Upper lobe of right lung (tissue), 1 donor: ENCODE data around the gene VWA5B1. TPM values are rescaled to one million over a fixed set of nuclear protein-coding genes. Genes with fewer than 3 reads are reported as not detected.

Experiments
- ATAC-seq: fragments of 200-7000 bp; cut with Tn5 transposase; one replicate; pipeline ENCODE4 v1.9.1; 2020; ENCODE audit warnings: mild to moderate bottlenecking, moderate library complexity
- DNase-seq: peaks from one replicate; pipeline ENCODE4 v3.0.0-alpha.2; 2020
- H3K27ac ChIP-seq: fragments of 200-600 bp; one replicate; pipeline ENCODE4 v1.8.0; 2022
- H3K27me3 ChIP-seq: fragments of 200-600 bp; one replicate; pipeline ENCODE4 v1.8.0; 2022; ENCODE audit warnings: mild to moderate bottlenecking
- H3K36me3 ChIP-seq: fragments of 200-600 bp; one replicate; pipeline ENCODE4 v1.8.0; 2022
- H3K4me1 ChIP-seq: fragments of 200-600 bp; one replicate; pipeline ENCODE4 v1.8.0; 2022
- H3K4me3 ChIP-seq: fragments of 200-600 bp; one replicate; pipeline ENCODE4 v1.8.0; 2022; ENCODE audit warnings: mild to moderate bottlenecking
- H3K9me3 ChIP-seq: fragments of 200-600 bp; one replicate; pipeline ENCODE4 v1.8.0; 2022
- intact Hi-C: fragments of 100-400 bp; cut with DNase I; formaldehyde crosslinking; loops from one replicate; pipeline ENCODE4 v1.11.0; 2022
- total RNA-seq: library from RNA; stranded (reverse); fragmentation: NEBNext Ultra II Directional; extraction: Animal tissue kit (Norgen Biotek cat#: 25700); gene quantifications from one replicate; pipeline ENCODE4 v1.2.1, GENCODE V29; 2021
- TF ChIP-seq, protein P1 (sequence below): fragments of 200-600 bp; IDR thresholded peaks from one replicate; pipeline ENCODE4 v1.8.0; 2022; ENCODE audit warnings: antibody characterized with exemption
- donor health status: DM: no; HTN: yes; CAD: no; lungs with severe emphysema.

VWA5B1 gene
- total RNA-seq, 1 donor from 2014 or later: 0.09 TPM

DNA sequence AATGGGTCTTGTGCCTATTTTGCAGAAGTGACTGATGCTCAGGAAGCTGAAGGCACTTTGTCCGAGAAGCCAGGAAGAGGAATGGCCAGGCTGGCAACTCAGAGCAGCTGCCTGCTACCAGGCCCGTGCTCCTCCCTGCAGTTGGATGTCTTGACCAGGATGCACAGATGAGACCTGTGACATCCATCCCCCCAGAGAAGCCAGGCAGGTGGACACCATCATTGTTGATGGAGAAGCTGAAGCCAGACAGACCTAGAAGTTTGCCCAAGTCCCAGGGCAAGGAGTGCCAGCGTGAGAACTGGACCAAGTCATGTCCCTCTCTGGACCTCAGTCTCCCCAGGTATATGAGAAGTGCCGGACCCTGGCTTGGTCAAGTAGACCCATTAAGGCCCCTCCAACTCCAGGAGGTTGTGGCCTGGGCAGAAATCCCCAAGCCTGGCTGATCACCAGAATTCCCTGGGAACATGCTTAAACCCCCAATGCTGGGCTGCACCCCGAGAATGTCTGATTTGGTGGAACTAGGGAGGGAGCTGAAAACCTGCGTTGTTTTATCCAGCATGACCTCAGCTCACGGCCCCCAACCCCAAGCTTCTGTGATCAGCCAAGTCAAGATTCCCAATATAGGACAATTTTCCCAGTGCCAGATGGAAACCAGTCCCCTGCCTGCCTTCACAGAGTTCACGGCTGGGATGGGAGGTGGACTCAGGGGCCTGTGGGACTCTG, 112.9 kb downstream of the VWA5B1 start:
- TF ChIP-seq, protein P1, sequence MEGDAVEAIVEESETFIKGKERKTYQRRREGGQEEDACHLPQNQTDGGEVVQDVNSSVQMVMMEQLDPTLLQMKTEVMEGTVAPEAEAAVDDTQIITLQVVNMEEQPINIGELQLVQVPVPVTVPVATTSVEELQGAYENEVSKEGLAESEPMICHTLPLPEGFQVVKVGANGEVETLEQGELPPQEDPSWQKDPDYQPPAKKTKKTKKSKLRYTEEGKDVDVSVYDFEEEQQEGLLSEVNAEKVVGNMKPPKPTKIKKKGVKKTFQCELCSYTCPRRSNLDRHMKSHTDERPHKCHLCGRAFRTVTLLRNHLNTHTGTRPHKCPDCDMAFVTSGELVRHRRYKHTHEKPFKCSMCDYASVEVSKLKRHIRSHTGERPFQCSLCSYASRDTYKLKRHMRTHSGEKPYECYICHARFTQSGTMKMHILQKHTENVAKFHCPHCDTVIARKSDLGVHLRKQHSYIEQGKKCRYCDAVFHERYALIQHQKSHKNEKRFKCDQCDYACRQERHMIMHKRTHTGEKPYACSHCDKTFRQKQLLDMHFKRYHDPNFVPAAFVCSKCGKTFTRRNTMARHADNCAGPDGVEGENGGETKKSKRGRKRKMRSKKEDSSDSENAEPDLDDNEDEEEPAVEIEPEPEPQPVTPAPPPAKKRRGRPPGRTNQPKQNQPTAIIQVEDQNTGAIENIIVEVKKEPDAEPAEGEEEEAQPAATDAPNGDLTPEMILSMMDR: no peak

DNA sequence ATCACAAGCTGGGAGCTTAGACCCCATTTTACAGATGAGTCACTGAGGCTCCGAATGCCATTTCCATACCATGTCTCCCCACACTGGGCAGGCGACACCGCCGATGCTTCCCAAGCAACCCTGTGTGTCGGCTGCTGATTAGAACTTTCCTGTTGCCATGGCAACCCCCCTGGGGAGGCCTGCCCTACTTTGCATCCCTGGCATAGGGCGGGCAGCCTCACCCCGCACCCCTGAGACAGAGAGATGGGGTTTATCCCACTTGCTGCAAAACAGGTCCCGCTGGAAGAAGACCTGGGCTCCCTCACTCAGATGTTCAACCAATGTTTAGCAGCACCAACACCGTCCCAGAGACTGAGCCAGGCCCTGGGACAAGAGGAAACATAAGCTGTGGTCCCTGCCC, 113.8 kb downstream of the VWA5B1 start:
- H3K36me3 ChIP-seq: no peaks in the 10 kb centered on the region
- ATAC-seq (no peak), DNase-seq (no peak)
- peaks cover 41% of the 10 kb centered on the region for H3K27me3 ChIP-seq
- no peaks in the 10 kb centered on the region for H3K9me3 ChIP-seq
- H3K4me1 ChIP-seq: no peaks in the 10 kb centered on the region
- intact Hi-C loops: no loop called here
- no peak overlapping the region for H3K4me3 ChIP-seq
- TF ChIP-seq, protein P1: no peak
- no peak overlapping the region for H3K27ac ChIP-seq

More for the DNA sequence above, 112.9 kb downstream of the VWA5B1 start:
- intact Hi-C loops: no loop called here
- no peak for ATAC-seq
- Histone ChIP-seq H3K27ac (no peak overlapping the region), H3K27me3 (peaks cover 41% of the 10 kb centered on the region), H3K36me3 (no peaks in the 10 kb centered on the region), H3K4me3 (no peak overlapping the region), H3K4me1 (no peaks in the 10 kb centered on the region), H3K9me3 (no peaks in the 10 kb centered on the region)
- DNase-seq: no peak

Other genes starting within 250 kb of the VWA5B1 start
- 4.9 TPM for gene PLA2G5, start 220.7 kb upstream of the VWA5B1 start, total RNA-seq
- not detected for gene PLA2G2D, start 171.3 kb upstream of the VWA5B1 start, total RNA-seq
- gene PLA2G2F, start 151.6 kb upstream of the VWA5B1 start, total RNA-seq: not detected
- 0.87 TPM for gene UBXN10, start 104.8 kb upstream of the VWA5B1 start, total RNA-seq
- not detected for gene PLA2G2C, start 104.4 kb upstream of the VWA5B1 start, total RNA-seq
- gene CAMK2N1, start 195.3 kb downstream of the VWA5B1 start, total RNA-seq: 73.6 TPM
- gene MUL1, start 217.3 kb downstream of the VWA5B1 start, total RNA-seq: 34.5 TPM